GM15510 (cell line): ENCODE results near the gene ROCK1.

Source experiments
- POLR2A ChIP-seq: IDR thresholded peaks from 3 replicates; pipeline ENCODE4 v1.6.1; 2011; ENCODE audit warnings: borderline replicate concordance; ENCODE audit not compliant: insufficient read length; ENCODE audit errors: extremely low read depth

ROCK1 gene

GRCh38 chr18:21112543-21113105 lies 1.0 kb upstream of the ROCK1 start:
- no peak for TF ChIP-seq POLR2A

DNA sequence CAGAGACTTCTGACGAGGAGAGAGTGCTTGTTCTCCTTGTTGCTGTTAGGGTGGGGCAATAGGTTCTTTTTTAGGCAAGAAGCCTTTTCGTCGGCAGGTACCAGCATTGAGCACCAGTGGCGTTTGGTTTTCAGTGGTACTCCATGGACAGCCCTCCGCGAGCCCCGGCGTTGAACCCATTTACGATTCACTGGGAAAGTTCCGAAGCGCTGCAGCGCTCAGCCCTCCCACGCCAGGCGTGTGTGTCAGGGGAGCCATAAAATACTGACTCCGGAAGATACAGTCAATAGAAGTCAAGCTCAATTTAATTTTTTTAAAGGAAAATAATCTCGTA lies 494 bp upstream of the ROCK1 start:
- no peak for TF ChIP-seq POLR2A

GRCh38 chr18:21110713-21111345 lies 784 bp downstream of the ROCK1 start:
- TF ChIP-seq POLR2A: no peak

DNA sequence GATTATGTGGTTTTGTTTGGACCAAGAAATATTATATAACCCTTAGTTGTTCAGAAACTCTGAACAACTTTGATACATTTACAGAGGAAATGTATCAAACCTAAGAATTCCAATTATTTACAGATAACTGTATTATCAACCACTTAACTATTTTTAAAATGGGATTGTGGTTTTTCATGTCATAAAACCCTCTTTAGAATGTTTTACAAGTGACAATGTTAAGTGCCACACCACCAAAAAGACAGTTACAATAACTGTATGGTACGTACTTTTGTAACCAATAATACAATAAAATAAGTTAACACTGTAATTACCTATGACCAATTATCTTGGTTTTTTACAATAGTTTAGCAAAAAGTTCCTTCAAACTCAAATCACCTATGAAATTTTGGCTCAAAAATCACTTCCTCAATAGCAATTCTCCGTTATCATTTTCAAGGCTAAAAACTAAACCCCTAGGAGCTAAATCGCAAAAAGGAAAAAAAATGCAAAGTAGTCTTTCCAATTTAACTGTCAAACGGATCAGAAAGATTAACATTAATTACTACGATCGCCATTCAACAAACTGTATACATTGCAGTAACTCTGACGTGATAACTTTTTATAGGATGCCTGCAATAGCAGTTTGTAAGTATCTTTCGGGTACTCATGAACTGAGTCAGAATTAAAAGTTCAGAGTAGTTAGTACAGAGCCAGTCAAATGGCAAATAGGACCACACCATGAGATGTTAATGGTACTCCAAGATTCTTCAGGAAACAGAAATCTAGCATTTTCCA lies 1.5 kb downstream of the ROCK1 start:
- no peak for TF ChIP-seq POLR2A

DNA sequence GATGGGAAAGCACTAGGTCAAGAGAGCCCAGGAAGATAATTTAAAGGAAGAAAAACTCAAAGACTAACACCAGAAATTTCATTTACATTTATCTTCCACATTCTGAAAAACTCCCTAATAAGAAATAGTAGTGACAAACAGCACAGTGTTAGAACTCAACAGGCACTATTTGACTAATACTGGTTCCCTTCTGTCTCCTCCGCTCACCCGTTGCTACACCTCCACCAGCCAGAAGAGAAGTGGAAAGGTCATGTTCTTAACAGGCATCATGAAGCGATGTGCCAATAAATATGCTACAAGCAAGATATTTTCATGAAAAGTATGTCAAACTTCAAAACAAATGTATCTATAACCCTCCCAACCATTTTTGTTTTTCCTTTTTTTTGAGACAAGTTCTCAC lies 5.7 kb downstream of the ROCK1 start:
- no peak for TF ChIP-seq POLR2A

DNA sequence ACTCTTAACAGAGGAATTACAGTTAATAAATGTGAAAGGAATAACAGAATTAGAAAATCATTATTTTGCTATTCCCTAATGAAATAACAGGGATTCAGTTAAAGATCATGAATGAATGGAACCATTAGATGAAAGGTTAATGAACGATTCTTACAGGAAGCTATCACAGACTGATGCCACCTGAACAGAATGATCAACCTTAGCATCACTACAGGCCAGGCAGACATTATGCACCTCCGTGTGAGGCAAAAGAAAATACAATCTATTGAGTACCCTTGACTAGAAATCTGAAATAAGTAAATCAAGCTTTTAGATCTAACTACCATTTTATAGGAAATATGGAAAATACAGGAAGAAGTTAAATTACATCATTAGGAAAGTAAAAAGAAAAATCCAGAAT lies 10.4 kb downstream of the ROCK1 start:
- TF ChIP-seq POLR2A: no peak

DNA sequence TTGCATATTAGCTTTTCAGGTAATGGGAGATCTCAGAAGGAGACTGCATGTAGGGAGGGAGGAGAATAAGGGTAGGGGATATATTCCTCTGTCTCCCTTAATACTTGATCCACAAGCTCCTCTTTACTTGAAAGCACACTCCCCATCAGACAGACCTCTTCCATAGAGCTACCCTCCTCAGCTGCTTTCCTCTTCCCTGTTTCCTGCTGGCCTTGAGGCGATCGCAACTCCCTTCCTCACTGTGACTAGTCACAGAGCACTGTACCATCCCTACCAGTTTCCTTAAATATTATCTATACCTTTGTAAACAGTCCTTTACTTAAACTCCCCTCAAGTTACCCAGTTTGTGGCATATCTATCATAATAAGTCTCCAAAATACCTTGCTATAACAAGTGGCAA lies 10.9 kb downstream of the ROCK1 start:
- TF ChIP-seq POLR2A: no peak

DNA sequence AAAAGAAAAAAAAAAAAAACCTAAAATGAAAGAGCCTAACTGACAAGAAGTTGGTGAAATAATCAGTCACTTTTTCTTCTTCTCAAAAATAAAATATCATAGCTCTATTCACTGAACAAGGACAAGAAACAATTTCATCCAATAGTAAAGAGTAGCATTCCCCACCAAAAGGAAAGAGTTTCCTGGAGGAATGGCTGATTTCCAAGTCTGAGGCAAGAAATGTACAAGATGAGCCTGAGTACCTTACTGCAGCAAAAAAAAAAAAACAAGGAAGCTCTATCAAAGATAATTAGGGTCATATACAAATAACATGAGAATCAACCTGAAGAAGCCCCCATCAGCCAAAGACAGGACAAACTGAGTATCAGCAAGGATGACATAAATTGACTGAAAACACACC lies 11.5 kb downstream of the ROCK1 start:
- no peak for TF ChIP-seq POLR2A

GRCh38 chr18:21099442-21099841 lies 12.2 kb downstream of the ROCK1 start:
- no peak for TF ChIP-seq POLR2A

DNA sequence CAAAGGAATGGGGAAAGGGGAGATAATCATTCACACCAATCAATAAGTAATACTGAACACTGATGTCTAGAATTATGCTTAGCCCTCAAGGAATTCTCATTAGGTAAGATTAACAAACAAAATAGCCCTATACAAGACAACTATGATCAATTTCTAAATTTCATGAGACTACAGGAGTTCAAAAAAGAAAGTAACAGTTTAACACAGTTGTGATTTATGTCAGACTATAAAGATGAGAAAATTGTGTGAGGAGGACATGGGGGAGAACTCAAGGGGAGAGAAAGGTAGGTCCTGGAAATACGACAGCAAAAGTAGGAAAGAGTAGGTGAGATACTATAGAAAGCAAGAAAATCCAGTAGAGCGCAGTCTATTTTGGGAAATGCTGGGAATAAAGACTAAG lies 14.9 kb downstream of the ROCK1 start:
- no peak for TF ChIP-seq POLR2A

- TF ChIP-seq POLR2A: no peak
These were observed 18.5 kb downstream of the ROCK1 start for GRCh38 chr18:21093133-21093532.

- TF ChIP-seq POLR2A: no peak
These were observed 20.9 kb downstream of the ROCK1 start for GRCh38 chr18:21090680-21091079.

- TF ChIP-seq POLR2A: no peak
These were observed 25.9 kb downstream of the ROCK1 start for GRCh38 chr18:21085579-21086166.

GRCh38 chr18:21084511-21085078 lies 27.0 kb downstream of the ROCK1 start:
- no peak for TF ChIP-seq POLR2A

DNA sequence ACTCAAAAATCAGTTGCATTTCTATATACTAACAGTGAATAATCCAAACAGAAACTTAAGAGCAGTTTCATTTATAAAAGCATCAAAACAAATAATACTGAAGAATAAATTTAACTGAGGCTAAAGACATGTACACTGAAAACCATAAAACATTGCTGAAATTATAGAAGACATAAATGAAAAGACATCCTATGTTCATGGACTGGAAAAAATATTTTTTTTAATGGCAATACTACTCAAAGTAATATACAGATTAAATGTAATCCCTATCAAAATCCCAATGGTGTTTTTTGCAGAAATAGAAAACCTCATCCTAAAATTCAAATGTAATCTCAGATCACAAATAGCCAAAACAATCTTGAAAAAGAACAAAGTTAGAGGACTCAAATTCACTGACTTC lies 28.6 kb downstream of the ROCK1 start:
- TF ChIP-seq POLR2A: no peak
